Endothelial cell of umbilical vein (primary cell): Measurements from ENCODE around the gene LANCL3. TPM values are rescaled to one million over a fixed set of nuclear protein-coding genes. Genes with fewer than 3 reads are reported as not detected.

Experiments used
- BruUV-seq: library from RNA; stranded (reverse); fragments of 400-500 nt; replicated peaks from 2 replicates; lab custom pipeline; 2021; lab: Mats Ljungman, UMichigan
- CTCF ChIA-PET: fragments of 300-600, 350-600 bp; sonication (Branson Sonifier 250); formaldehyde crosslinking; loops from one replicate; lab custom pipeline; 2021; ENCODE audit warnings: antibody characterized with exemption, inconsistent platforms; lab: Charles Lee
- POLR2A ChIA-PET: fragments of 300-600, 350-600 bp; sonication (Branson Sonifier 250); formaldehyde crosslinking; loops from one replicate; lab custom pipeline; 2021; ENCODE audit warnings: antibody characterized with exemption, inconsistent platforms; lab: Charles Lee
- DNase-seq: peaks from one replicate; pipeline ENCODE4 v3.0.0-alpha.2; 2011; ENCODE audit warnings: low read depth, low spot score
- FAIRE-seq: peaks from 2 replicates; lab custom pipeline; 2011; peaks lifted over from hg19 to GRCh38; lab: Jason Lieb, UNC
- H2AFZ ChIP-seq: 2 replicates; pipeline ENCODE4 v1.6.0; 2012; ENCODE audit warnings: low read depth, low read length, control low read depth, inconsistent platforms
- H3K27ac ChIP-seq: 2 replicates; pipeline ENCODE4 v1.5.1; 2011; ENCODE audit warnings: low read depth, mild to moderate bottlenecking, control low read depth, low read length, moderate library complexity; ENCODE audit not compliant: insufficient read depth
- H3K27me3 ChIP-seq, 2 experiments: 2 replicates each; pipeline versions ENCODE4 v1.6.0 to v1.6.1; 2011; ENCODE audit warnings: low read length in 2 of 2, mixed read lengths in 1 of 2; ENCODE audit not compliant: control insufficient read depth in 2 of 2, insufficient read depth in 2 of 2
- H3K36me3 ChIP-seq, 2 experiments: 2 replicates in 1 of 2; 3 replicates in 1 of 2; pipeline ENCODE4 v1.5.1; 2011; ENCODE audit warnings: low read length in 2 of 2, mild to moderate bottlenecking in 1 of 2, moderate library complexity in 1 of 2; ENCODE audit not compliant: control insufficient read depth in 2 of 2, insufficient read depth in 2 of 2; ENCODE audit errors: extremely low read depth in 1 of 2
- H3K4me1 ChIP-seq: 3 replicates; pipeline ENCODE4 v1.5.1; 2011; ENCODE audit warnings: mild to moderate bottlenecking, low read length; ENCODE audit not compliant: control insufficient read depth, insufficient read depth; ENCODE audit errors: extremely low read depth
- H3K4me2 ChIP-seq: 2 replicates; pipeline ENCODE4 v1.6.1; 2011; ENCODE audit warnings: low read length, control low read depth, mixed read lengths; ENCODE audit not compliant: insufficient read depth
- H3K4me3 ChIP-seq, 3 experiments: fragments of 200-600 bp in 1 of 3; sonication (generic), shearing (Covaris generic) in 1 of 3; replicated peaks in 1 of 3; 2 replicates each; pipeline ENCODE4 v1.5.1; 2011 to 2016; ENCODE audit warnings: control low read depth in 3 of 3, low read length in 3 of 3, mild to moderate bottlenecking in 2 of 3, inconsistent platforms in 1 of 3, low read depth in 1 of 3, moderate library complexity in 1 of 3; ENCODE audit not compliant: insufficient read depth in 1 of 3
- H3K79me2 ChIP-seq: 2 replicates; pipeline ENCODE4 v1.6.0; 2012; ENCODE audit warnings: low read length, inconsistent platforms; ENCODE audit not compliant: control insufficient read depth, insufficient read depth
- H3K9ac ChIP-seq: replicated peaks from 2 replicates; pipeline ENCODE3; 2011; ENCODE audit warnings: low read length, control low read depth; ENCODE audit not compliant: insufficient read depth; ENCODE audit errors: extremely low read depth
- H3K9me1 ChIP-seq: replicated peaks from 3 replicates; pipeline ENCODE4 v1.6.0; 2011; ENCODE audit warnings: mild to moderate bottlenecking, low read length; ENCODE audit not compliant: control insufficient read depth, insufficient read depth; ENCODE audit errors: extremely low read depth
- H3K9me3 ChIP-seq: replicated peaks from 2 replicates; pipeline ENCODE4 v1.5.1; 2012; ENCODE audit warnings: low read length, inconsistent platforms; ENCODE audit not compliant: control insufficient read depth, insufficient read depth
- H4K20me1 ChIP-seq: replicated peaks from 2 replicates; pipeline ENCODE3; 2011; ENCODE audit warnings: mild to moderate bottlenecking, low read length; ENCODE audit not compliant: control insufficient read depth, insufficient read depth; ENCODE audit errors: extremely low read depth
- EZH2 ChIP-seq: IDR thresholded peaks from 2 replicates; pipeline ENCODE4 v1.6.1; 2012; ENCODE audit warnings: borderline replicate concordance, low read depth, mild to moderate bottlenecking, moderate library complexity, low read length, inconsistent platforms; ENCODE audit not compliant: severe bottlenecking
- FOS ChIP-seq: IDR thresholded peaks from 2 replicates; pipeline ENCODE4 v1.6.1; 2011; ENCODE audit warnings: mild to moderate bottlenecking, low read length, moderate library complexity, borderline replicate concordance; ENCODE audit not compliant: insufficient read depth
- GATA2 ChIP-seq: IDR thresholded peaks from 2 replicates; pipeline ENCODE4 v1.7.0; 2011; ENCODE audit warnings: low read depth, mild to moderate bottlenecking, moderate library complexity, mixed read lengths, low read length; ENCODE audit not compliant: insufficient read length, insufficient read depth
- JUN ChIP-seq: IDR thresholded peaks from 2 replicates; pipeline ENCODE4 v1.6.1; 2011; ENCODE audit warnings: borderline replicate concordance, low read depth; ENCODE audit not compliant: insufficient read length, insufficient read depth
- MYC ChIP-seq: IDR thresholded peaks from one replicate; pipeline ENCODE4 v1.6.1; 2011; ENCODE audit warnings: mild to moderate bottlenecking, low read depth, low read length
- POLR2A ChIP-seq: IDR thresholded peaks from 2 replicates; pipeline ENCODE4 v1.6.1; 2012; ENCODE audit warnings: low read depth, mild to moderate bottlenecking, control low read depth, low read length
- POLR2AphosphoS5 ChIP-seq: IDR thresholded peaks from 2 replicates; pipeline ENCODE4 v1.6.1; 2012; ENCODE audit warnings: low read depth, mild to moderate bottlenecking, control low read depth, low read length, moderate library complexity; ENCODE audit not compliant: insufficient read depth
- dilution Hi-C: fragments of 300-500 bp; cut with MboI; formaldehyde crosslinking; loops from one replicate; pipeline ENCODE4 v1.15.0; 2019; ENCODE audit warnings: low sequenced_read_pairs; ENCODE audit not compliant: extremely low pct_ligation_motif_present
- intact Hi-C: fragments of 100-400 bp; cut with micrococcal nuclease; formaldehyde crosslinking; loops from one replicate; pipeline ENCODE4 v1.10.0; 2022
- polyA plus RNA-seq, 4 experiments: library from polyadenylated mRNA; depleted of rRNA in 3 of 4; stranded (reverse) in 3 of 4; unstranded in 1 of 4; fragments of >200 nt; gene quantifications; 2 replicates each; pipeline versions ENCODE4 v1.2.1 to v1.2.3, GENCODE V29; 2011 to 2012; ENCODE audit warnings: missing spikeins in 1 of 4
- total RNA-seq: library from RNA; stranded (reverse); gene quantifications from 2 replicates; pipeline ENCODE4 v1.2.3, GENCODE V29; 2021
- TF ChIP-seq, protein P1 (sequence below), 2 donors: IDR thresholded peaks; 1 replicate in 1 of 2; 2 replicates in 1 of 2; pipeline ENCODE4 v1.5.1; 2011; ENCODE audit warnings: low read length in 2 of 2, mild to moderate bottlenecking in 2 of 2, moderate library complexity in 2 of 2, control low read depth in 1 of 2, inconsistent platforms in 1 of 2, low read depth in 1 of 2; ENCODE audit not compliant: insufficient read depth in 1 of 2; ENCODE audit errors: extremely low read depth in 1 of 2
- TF ChIP-seq, protein P2 (sequence below): IDR thresholded peaks from 2 replicates; pipeline ENCODE4 v1.6.1; 2011; ENCODE audit not compliant: insufficient read depth, insufficient read length

The LANCL3 gene
- total and polyA plus RNA-seq, 2 donors (not counting 3 experiments of a cell fraction or from before 2014, with no cell fraction given): 0.12 to 1.5 TPM

DNA sequence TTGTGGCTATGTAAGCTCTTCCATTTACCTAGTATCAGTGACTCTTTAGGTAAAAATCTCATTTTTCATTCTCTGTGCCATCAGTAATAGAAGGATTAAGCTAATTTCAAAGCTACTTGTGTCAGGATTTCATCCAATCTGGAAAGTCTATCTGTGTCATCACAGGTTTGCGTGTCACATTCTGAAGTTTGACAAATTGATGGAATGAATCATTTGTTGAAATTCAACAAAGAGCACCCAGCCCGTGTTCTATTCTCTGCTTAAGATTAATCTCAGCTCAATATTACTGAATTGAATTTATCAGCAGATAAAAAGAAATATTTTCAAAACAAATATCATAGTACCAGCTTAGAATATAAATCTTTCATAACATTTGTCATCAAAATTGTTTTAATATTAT is 35.8 kb downstream of the LANCL3 start:
- ChIA-PET CTCF (interaction anchor here (1.3 kb wide), 1 partner anchor 21 kb away, joined by 3 read pairs; no protein-coding TSS in a partner anchor), POLR2A (no interaction called here)
- Histone ChIP-seq H3K27ac (no peak overlapping the region), H3K79me2 (no peaks in the 10 kb centered on the region), H3K4me2 (no peak overlapping the region), H3K36me3 (no peaks in the 10 kb centered on the region), H3K9me3 (no peaks in the 10 kb centered on the region), H4K20me1 (no peaks in the 10 kb centered on the region), H3K9me1 (no peaks in the 10 kb centered on the region), H3K27me3 (no peaks in the 10 kb centered on the region), H3K9ac (no peak overlapping the region), H3K4me3 (no peak overlapping the region), H3K4me1 (no peaks in the 10 kb centered on the region), H2AFZ (no peak overlapping the region)
- TF ChIP-seq, protein P1, sequence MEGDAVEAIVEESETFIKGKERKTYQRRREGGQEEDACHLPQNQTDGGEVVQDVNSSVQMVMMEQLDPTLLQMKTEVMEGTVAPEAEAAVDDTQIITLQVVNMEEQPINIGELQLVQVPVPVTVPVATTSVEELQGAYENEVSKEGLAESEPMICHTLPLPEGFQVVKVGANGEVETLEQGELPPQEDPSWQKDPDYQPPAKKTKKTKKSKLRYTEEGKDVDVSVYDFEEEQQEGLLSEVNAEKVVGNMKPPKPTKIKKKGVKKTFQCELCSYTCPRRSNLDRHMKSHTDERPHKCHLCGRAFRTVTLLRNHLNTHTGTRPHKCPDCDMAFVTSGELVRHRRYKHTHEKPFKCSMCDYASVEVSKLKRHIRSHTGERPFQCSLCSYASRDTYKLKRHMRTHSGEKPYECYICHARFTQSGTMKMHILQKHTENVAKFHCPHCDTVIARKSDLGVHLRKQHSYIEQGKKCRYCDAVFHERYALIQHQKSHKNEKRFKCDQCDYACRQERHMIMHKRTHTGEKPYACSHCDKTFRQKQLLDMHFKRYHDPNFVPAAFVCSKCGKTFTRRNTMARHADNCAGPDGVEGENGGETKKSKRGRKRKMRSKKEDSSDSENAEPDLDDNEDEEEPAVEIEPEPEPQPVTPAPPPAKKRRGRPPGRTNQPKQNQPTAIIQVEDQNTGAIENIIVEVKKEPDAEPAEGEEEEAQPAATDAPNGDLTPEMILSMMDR (IDR thresholded peaks at IDR 0.05; ENCODE audit: extremely low read depth in 1 of 2, insufficient read depth in 1 of 2, low read depth in 1 of 2, low read length in 2 of 2): no peak
- no peak for TF ChIP-seq EZH2
- no peak for TF ChIP-seq MYC
- TF ChIP-seq GATA2: no peak
- TF ChIP-seq, protein P2, sequence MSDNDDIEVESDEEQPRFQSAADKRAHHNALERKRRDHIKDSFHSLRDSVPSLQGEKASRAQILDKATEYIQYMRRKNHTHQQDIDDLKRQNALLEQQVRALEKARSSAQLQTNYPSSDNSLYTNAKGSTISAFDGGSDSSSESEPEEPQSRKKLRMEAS: no peak
- no peak for TF ChIP-seq POLR2A
- TF ChIP-seq JUN: no peak
- no peak for TF ChIP-seq POLR2AphosphoS5
- TF ChIP-seq FOS: no peak
- intact Hi-C loops: no loop called here
- dilution Hi-C loops: no loop called here
- DNase-seq (no peak), FAIRE-seq (no peak)
- no TSS peak for BruUV-seq
